Ovary (tissue), 3 donors: Measurements from ENCODE around the gene PNMA6E.

ENCODE experiments used
- EP300 ChIP-seq: sonication (generic); formaldehyde crosslinking; IDR thresholded peaks from one replicate; pipeline ENCODE4 v1.6.1; 2017; ENCODE audit warnings: antibody characterized with exemption
- POLR2A ChIP-seq: fragments of 450-650 bp; IDR thresholded peaks from one replicate; pipeline ENCODE4 v1.6.1; 2017; ENCODE audit warnings: antibody characterized with exemption, mild to moderate bottlenecking, moderate library complexity
- TF ChIP-seq, protein P1 (sequence below), 3 donors: fragments of 450-650 bp in 2 of 3; fragments of 200-600 bp in 1 of 3; IDR thresholded peaks; one replicate each; pipeline versions ENCODE4 v1.5.1 to v1.8.0; 2016 to 2022; ENCODE audit warnings: antibody characterized with exemption in 3 of 3, mild to moderate bottlenecking in 1 of 3
- donor health status: DM: no; HTN: no; CAD: no.

DNA sequence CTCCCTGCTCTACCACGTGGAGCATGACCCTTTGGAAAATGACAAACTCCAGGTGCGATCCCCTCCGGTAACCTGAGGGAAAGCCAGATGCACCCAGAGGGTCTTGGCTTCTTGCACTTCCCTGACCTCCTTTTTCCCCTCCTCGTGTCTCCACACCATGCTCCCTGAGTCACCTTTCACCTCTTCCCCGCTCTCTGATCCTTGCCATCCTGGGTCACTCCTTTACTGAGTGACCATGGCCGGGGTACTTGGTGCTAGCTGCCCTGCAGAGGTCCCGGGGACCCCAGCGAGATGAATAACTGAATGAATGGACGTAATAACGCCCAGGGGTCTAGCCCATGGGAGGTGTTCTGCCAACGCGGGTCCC, 9.7 kb upstream of the PNMA6E start:
- TF ChIP-seq, protein P1, sequence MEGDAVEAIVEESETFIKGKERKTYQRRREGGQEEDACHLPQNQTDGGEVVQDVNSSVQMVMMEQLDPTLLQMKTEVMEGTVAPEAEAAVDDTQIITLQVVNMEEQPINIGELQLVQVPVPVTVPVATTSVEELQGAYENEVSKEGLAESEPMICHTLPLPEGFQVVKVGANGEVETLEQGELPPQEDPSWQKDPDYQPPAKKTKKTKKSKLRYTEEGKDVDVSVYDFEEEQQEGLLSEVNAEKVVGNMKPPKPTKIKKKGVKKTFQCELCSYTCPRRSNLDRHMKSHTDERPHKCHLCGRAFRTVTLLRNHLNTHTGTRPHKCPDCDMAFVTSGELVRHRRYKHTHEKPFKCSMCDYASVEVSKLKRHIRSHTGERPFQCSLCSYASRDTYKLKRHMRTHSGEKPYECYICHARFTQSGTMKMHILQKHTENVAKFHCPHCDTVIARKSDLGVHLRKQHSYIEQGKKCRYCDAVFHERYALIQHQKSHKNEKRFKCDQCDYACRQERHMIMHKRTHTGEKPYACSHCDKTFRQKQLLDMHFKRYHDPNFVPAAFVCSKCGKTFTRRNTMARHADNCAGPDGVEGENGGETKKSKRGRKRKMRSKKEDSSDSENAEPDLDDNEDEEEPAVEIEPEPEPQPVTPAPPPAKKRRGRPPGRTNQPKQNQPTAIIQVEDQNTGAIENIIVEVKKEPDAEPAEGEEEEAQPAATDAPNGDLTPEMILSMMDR (IDR thresholded peaks at IDR 0.05) = no peak
- no peak for TF ChIP-seq POLR2A
- no peak for TF ChIP-seq EP300
